DMS153 (cell line): ENCODE measurements around the gene HPDL.

Experiments used
- DNase-seq: peaks from one replicate; lab custom pipeline; 2025; lab: John Stamatoyannopoulos, UW

HPDL gene

GRCh38 chr1:45322486-45323040 is 4.1 kb upstream of the HPDL start:
- DNase-seq: no peak

GRCh38 chr1:45325851-45326506 is 716 bp upstream of the HPDL start:
- no peak for DNase-seq

GRCh38 chr1:45327644-45328515 is 1.2 kb downstream of the HPDL start:
- no peak for DNase-seq

- no peak for DNase-seq
Measured at GRCh38 chr1:45328680-45329079, 2.0 kb downstream of the HPDL start.

- no peak for DNase-seq
Measured at GRCh38 chr1:45329445-45329844, 2.8 kb downstream of the HPDL start.

- no peak for DNase-seq
Measured at GRCh38 chr1:45331436-45332345, 5.0 kb downstream of the HPDL start.

- DNase-seq: no peak
Measured at GRCh38 chr1:45332346-45332720, 5.6 kb downstream of the HPDL start.

GRCh38 chr1:45334308-45335245 is 7.9 kb downstream of the HPDL start:
- DNase-seq: no peak

GRCh38 chr1:45335855-45336324 is 9.2 kb downstream of the HPDL start:
- no peak for DNase-seq

- no peak for DNase-seq
Measured at GRCh38 chr1:45337630-45338325, 11.1 kb downstream of the HPDL start.

- DNase-seq: peak; percentile 94
Measured at GRCh38 chr1:45339789-45340558, 13.3 kb downstream of the HPDL start, which contains the start of the genes MUTYH and TOE1. Gene MUTYH, minus strand, starts transcription at chr1:45340440. Its CDS starts 5,935 bp downstream, at chr1:45334505. Gene TOE1, plus strand, starts transcription at chr1:45340170. Its CDS starts 83 bp downstream, at chr1:45340253.

- DNase-seq: no peak
Measured at GRCh38 chr1:45340816-45341466, 14.2 kb downstream of the HPDL start.

GRCh38 chr1:45344499-45344898 is 17.8 kb downstream of the HPDL start:
- no peak for DNase-seq

GRCh38 chr1:45345014-45345413 is 18.3 kb downstream of the HPDL start:
- DNase-seq: no peak

GRCh38 chr1:45346473-45346872 is 19.8 kb downstream of the HPDL start:
- no peak for DNase-seq

GRCh38 chr1:45348020-45348419 is 21.3 kb downstream of the HPDL start:
- no peak for DNase-seq

- no peak for DNase-seq
Measured at GRCh38 chr1:45348609-45348965, 21.9 kb downstream of the HPDL start.

- no peak for DNase-seq
Measured at GRCh38 chr1:45348966-45349677, 22.4 kb downstream of the HPDL start.
